ENCODE data around the gene TEX12.
A peak's percentile ranks its signal among the peaks of the same experiment; 100 is the strongest.

Gene TEX12

DNA sequence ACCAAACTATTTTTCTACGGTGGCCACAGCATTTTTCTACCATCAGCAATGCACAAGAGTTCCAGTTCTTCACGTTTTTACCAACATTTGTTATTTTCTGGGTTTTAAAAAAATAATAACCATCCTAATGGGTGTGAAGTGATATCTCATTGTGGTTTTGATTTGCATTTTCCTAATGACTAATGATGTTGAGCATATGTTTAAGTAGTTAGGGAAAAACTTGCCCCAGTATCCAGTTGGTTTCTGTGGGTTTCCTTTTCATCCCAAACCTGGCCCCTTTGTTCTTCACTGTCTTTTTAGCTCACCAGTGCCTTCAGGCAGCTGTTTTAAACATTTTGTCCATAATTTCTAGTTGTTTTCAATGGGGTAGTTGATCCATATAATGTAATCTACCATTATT lies 44.4 kb downstream of the TEX12 start:
- no peak for DNase-seq (ENCODE audit: low read depth)

DNA sequence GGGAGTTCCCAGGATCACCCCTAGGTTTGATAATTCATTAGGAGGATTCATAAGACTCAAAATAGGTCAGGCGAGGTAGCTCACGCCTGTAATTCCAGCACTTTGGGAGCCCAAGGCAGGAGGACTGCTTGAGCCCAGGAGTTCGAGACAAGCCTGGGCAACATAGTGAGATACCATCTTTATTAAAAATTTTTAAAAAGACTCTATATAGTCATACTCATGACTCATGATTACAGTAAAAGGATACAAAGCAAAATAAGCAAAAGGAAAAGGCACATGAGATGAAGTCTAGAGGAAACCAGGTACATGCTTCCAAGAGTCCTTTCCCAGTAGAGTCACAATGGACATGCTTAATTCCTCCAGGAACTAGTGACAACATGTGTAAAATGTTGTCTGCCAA lies 45.1 kb downstream of the TEX12 start:
- no peak for DNase-seq (ENCODE audit: low read depth)

DNA sequence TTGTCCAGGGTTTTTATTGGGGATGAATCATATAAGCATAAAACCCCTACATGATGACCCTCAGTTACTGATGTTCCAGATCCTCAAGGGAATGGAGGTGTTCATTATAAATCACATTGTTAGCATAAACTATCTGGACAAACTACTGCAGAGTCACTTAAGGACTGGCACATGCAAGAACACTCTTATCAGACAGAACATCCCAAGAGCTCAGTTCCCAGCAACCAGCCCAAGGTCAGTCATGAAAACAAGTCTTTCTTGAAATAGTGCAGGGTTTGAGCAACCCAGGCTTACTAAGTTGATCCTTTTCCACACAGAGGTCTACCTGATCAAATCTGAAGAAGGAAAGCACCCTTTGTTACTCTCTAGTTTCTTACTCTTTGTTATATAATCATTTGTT lies 45.5 kb downstream of the TEX12 start:
- no peak for DNase-seq (ENCODE audit: low read depth)

DNA sequence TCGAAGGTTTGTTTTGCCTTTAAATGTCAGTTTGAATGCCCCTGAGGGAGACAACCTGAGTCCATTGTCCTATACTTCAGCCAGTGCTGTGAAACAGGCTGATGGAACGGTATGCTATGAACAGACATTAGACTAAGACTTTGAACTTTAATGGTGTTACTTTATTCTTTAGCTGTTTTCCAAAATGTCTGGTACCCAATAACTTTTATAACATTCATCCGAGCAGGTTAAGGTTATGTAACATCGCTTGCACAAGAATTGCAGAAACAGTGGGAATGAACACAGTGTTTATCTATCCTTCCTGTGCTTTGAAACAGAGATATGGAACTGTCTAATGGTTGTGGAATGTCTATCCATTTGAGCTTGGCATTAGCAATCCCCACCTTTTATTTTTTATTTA lies 46.6 kb downstream of the TEX12 start:
- no peak for DNase-seq (ENCODE audit: low read depth)

DNA sequence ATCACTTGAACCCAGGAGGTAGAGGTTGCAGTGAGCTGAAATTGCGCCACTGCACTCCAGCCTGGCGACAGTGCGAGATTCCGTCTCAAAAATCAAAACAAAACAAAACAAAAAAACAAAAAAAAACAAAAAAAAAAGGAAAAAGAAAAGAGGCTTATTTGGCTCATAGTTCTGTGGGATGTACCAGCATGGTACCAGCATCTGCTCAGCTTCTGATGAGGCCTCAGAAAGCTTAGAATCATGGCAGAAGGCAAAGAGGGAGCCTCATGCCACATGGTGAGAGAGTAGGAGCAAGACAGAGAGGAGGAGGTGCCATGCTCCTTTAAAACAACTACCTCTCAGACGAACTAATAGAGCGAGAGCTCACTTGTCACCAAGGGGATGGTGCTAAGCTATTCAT lies 48.4 kb downstream of the TEX12 start:
- DNase-seq (ENCODE audit: low read depth), result no peak

DNA sequence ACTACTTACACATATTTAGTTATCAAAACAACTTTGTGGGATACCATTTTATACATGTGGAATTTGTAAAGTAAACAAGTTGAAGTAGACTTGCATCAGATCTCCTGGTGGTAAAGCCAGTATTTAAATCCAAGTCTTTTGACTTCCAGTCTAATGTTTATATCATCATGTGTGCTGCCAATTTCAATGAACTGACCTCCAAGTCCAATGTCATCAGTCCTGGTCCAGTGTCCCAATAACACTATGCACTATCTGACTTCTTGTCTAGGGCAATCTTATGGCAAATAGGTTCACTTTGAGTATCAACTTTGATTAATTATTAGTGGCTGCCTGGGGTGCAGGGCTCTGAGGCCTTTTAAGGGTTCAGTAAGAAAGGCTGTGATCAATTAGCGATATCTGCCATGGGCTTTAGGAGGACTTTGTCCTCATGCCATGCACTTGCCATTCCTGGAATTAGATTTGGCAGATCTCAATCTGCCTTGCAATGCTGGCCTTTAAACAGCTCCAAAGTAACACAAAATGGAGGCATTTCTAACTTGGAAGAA lies 49.5 kb downstream of the TEX12 start:
- no peak for DNase-seq (ENCODE audit: low read depth)

DNA sequence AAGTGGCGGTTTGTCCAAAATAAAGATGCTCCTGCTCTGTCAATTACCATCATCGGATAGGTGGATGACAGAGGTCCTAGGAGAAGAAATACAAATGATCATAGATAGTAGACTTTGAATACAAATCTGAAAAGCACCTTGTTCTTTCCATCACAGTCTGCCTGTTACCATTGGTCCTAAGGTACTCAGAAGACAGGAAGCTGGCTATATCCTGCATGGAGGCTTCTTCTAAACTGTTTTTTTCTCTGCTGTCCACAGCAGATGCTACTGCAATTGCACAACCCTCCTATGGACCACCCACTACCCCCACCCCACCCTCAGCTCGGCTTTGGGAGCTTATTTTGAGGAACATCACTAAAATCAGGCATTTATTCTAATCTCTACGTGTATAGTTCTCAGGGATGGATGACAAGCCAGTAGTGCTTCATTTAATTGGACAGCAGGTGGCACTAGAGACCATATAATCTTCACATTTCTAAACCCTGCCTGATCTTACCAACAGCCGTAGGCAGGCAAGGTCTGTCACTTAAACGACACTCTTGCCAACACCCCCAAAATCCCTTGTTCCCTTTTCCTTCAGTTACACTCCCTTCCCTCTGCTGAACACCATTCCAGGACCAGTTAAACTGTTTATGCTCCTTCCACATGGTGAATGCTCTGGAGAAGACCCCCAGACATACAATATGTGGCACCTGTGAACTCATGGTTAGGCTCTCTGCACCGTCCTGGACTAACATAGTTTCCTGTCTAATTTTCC lies 52.5 kb downstream of the TEX12 start:
- DNase-seq (ENCODE audit: low read depth), result peak; percentile 22

DNA sequence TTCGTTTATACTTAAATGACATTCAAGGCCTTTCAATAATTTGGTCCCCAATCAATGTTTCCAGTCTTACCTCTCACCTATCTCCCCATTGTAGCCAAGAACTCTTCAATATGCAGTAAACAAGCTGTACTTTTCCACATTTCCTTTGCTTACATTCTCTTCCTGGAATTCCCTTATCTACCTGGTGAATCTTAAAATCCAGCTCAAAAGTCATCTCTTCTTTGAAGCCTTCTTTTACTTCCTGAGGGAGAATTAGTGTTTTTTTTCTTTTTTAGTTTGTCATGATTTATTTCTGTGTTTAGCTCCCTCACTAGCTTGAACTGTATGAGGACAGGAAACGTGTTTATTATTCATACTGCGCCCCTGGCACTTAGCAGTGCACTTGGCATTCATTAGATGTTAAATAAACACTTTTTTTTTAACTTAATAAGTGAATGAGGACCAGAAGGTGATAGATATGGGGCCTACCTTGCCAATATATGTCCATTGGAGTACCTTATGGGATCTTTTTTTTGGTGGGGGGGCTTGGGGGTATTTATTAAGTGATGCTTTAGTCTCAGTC lies 54.2 kb downstream of the TEX12 start:
- no peak for DNase-seq (ENCODE audit: low read depth)

Data from stimulated activated CD4-positive, alpha-beta T cell treated with anti-CD3 and anti-CD28 coated beads, Interleukin-2, amount 100 ng/mL, for 4 hours (primary cell).